ENCODE data around the gene CLMN. TPM values are rescaled to one million over a fixed set of nuclear protein-coding genes. Genes with fewer than 3 reads are reported as not detected.
"Not testable (repeated sequence)": the region's sequence is repeated elsewhere in the genome, so short reads cannot be mapped to it uniquely, and the experiment has no call there.

Gene CLMN
- total RNA-seq, 2 experiments from 2014 or later: 0.27 to 0.67 TPM

DNA sequence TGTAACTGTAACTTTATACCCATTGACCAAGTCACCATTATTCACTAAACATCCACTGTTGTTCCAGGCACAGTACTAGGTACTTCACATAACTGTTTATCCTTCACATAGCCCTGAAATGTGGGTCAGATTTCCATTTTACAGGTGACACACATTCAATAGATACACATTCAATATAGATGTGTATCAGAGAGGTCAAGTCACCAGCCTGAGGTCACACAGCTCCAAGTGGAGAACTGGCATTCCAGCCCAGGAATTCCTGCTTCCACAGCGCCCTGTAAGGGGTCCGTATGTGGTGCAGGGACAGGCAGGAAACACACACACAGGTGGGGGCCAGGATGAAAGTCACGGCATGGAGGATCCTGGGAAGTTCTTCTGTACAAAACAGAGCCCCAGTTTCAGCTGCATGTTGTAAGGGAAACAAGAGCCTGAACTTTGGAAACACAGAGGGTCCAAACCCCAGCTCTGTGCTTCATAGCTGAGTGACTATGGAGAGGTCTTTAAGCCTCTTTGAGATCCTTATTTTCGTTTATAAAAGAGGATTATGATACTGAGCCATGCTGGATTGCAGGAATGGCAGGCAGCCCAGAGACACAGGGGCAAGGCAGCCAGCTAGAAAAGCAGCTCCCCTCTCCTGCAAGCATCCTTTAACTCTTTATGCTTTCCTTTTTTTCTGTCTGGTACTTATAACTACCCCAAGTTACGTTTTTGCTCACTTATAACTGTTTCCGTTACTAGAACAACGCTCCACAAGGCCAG, 112.1 kb downstream of the CLMN start:
- H3K4me3 ChIP-seq (ENCODE audit: low read length): no peak overlapping the region
- H3K4me3 Mint-ChIP-seq: no peak overlapping the region
- ChIA-PET CTCF (no interaction called here), POLR2A (no interaction called here)
- H3K27me3 ChIP-seq (ENCODE audit: control insufficient read depth in 1 of 2, insufficient read depth in 2 of 2, low read length in 2 of 2): no peaks in the 10 kb centered on the region
- H3K27ac ChIP-seq (ENCODE audit: low read depth in 1 of 2, low read length in 2 of 2): no peak overlapping the region
- no peaks in the 10 kb centered on the region for H3K9me3 ChIP-seq (ENCODE audit: control insufficient read depth in 1 of 2, insufficient read depth in 1 of 2, low read length in 2 of 2)
- intact Hi-C loops (cut with DNase I, micrococcal nuclease): no loop called here
- H3K36me3 ChIP-seq (ENCODE audit: insufficient read depth, low read length): no peaks in the 10 kb centered on the region
- H3K4me1 Mint-ChIP-seq (ENCODE audit: low read depth): no peaks in the 10 kb centered on the region
- no peaks in the 10 kb centered on the region for H3K27me3 Mint-ChIP-seq
- TF ChIP-seq, protein P1, sequence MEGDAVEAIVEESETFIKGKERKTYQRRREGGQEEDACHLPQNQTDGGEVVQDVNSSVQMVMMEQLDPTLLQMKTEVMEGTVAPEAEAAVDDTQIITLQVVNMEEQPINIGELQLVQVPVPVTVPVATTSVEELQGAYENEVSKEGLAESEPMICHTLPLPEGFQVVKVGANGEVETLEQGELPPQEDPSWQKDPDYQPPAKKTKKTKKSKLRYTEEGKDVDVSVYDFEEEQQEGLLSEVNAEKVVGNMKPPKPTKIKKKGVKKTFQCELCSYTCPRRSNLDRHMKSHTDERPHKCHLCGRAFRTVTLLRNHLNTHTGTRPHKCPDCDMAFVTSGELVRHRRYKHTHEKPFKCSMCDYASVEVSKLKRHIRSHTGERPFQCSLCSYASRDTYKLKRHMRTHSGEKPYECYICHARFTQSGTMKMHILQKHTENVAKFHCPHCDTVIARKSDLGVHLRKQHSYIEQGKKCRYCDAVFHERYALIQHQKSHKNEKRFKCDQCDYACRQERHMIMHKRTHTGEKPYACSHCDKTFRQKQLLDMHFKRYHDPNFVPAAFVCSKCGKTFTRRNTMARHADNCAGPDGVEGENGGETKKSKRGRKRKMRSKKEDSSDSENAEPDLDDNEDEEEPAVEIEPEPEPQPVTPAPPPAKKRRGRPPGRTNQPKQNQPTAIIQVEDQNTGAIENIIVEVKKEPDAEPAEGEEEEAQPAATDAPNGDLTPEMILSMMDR (IDR thresholded peaks at IDR 0.05): no peak
- H3K4me1 ChIP-seq (ENCODE audit: insufficient read depth, low read length): no peaks in the 10 kb centered on the region
- DNase-seq (no peak), ATAC-seq (ENCODE audit: poor library complexity) (no peak)
- no peaks in the 10 kb centered on the region for H3K36me3 Mint-ChIP-seq (ENCODE audit: low read depth)
- no peaks in the 10 kb centered on the region for H3K9me3 Mint-ChIP-seq
- no peak overlapping the region for H3K27ac Mint-ChIP-seq

DNA sequence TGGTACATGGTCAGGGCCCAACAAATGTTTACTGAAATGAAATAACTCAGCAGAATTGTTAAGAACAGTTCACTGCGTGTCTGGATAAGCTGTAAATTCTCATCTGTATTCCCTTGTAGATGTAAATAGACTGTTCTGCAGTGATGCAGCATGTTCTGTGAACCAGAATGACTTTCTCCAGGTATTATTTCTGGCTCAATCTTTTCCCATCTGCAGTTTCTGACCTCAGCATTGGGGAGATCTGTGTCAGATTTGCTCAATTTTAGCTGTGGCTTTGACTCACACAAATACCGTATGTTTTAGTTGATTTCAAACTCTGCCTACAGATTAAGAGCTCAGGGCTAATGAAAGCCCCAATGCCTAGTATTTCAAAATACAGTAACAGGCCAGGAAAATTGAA, 113.2 kb downstream of the CLMN start:
- no peak overlapping the region for H3K4me3 Mint-ChIP-seq
- Histone ChIP-seq H3K27me3 (ENCODE audit: control insufficient read depth in 1 of 2, insufficient read depth in 2 of 2, low read length in 2 of 2) (no peaks in the 10 kb centered on the region), H3K4me1 (ENCODE audit: insufficient read depth, low read length) (no peaks in the 10 kb centered on the region), H3K27ac (ENCODE audit: low read depth in 1 of 2, low read length in 2 of 2) (no peak overlapping the region), H3K4me3 (ENCODE audit: low read length) (no peak overlapping the region), H3K36me3 (ENCODE audit: insufficient read depth, low read length) (no peaks in the 10 kb centered on the region), H3K9me3 (ENCODE audit: control insufficient read depth in 1 of 2, insufficient read depth in 1 of 2, low read length in 2 of 2) (no peaks in the 10 kb centered on the region)
- H3K27ac Mint-ChIP-seq: no peak overlapping the region
- H3K27me3 Mint-ChIP-seq: no peaks in the 10 kb centered on the region
- H3K9me3 Mint-ChIP-seq: no peaks in the 10 kb centered on the region
- DNase-seq (no peak), ATAC-seq (ENCODE audit: poor library complexity) (no peak)
- H3K36me3 Mint-ChIP-seq (ENCODE audit: low read depth): no peaks in the 10 kb centered on the region
- H3K4me1 Mint-ChIP-seq (ENCODE audit: low read depth): no peaks in the 10 kb centered on the region
- ChIA-PET CTCF (no interaction called here), POLR2A (no interaction called here)
- TF ChIP-seq, protein P1 (IDR thresholded peaks at IDR 0.05): no peak
- intact Hi-C loops (cut with DNase I, micrococcal nuclease): no loop called here

DNA sequence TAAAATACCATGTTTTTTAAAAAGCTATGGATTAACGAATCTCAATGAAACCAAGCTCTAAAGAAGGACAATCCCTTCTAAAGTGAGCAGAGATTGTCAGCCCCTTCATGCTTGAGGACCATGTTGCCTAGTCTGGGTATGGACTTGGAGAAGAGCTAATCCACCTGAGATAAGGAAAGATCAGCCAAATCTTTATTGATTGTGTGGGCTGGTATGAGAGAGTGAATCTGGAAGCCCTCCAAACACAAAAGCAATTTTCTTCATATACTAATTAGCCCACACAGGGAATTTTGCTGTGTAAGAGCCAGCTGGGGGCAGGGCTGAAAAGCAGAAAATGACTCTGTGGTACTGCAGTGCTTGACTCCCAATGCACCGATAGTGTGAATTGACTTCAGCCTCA, 115.0 kb downstream of the CLMN start:
- H3K27ac ChIP-seq (ENCODE audit: low read depth in 1 of 2, low read length in 2 of 2): no peak overlapping the region
- no peaks in the 10 kb centered on the region for H3K4me1 Mint-ChIP-seq (ENCODE audit: low read depth)
- intact Hi-C loops (cut with DNase I, micrococcal nuclease): no loop called here
- TF ChIP-seq, protein P1 (IDR thresholded peaks at IDR 0.05): no peak
- H3K36me3 Mint-ChIP-seq (ENCODE audit: low read depth): no peaks in the 10 kb centered on the region
- H3K27ac Mint-ChIP-seq: no peak overlapping the region
- CTCF ChIA-PET: no interaction called here
- no peak for DNase-seq
- no peak overlapping the region for H3K4me3 ChIP-seq (ENCODE audit: low read length)
- no peaks in the 10 kb centered on the region for H3K27me3 ChIP-seq (ENCODE audit: control insufficient read depth in 1 of 2, insufficient read depth in 2 of 2, low read length in 2 of 2)
- no peak overlapping the region for H3K4me3 Mint-ChIP-seq
- ATAC-seq (ENCODE audit: poor library complexity): no peak
- H3K9me3 ChIP-seq (ENCODE audit: control insufficient read depth in 1 of 2, insufficient read depth in 1 of 2, low read length in 2 of 2): no peaks in the 10 kb centered on the region
- POLR2A ChIA-PET: no interaction called here
- no peaks in the 10 kb centered on the region for H3K27me3 Mint-ChIP-seq
- H3K4me1 ChIP-seq (ENCODE audit: insufficient read depth, low read length): no peaks in the 10 kb centered on the region
- no peaks in the 10 kb centered on the region for H3K36me3 ChIP-seq (ENCODE audit: insufficient read depth, low read length)
- no peaks in the 10 kb centered on the region for H3K9me3 Mint-ChIP-seq

DNA sequence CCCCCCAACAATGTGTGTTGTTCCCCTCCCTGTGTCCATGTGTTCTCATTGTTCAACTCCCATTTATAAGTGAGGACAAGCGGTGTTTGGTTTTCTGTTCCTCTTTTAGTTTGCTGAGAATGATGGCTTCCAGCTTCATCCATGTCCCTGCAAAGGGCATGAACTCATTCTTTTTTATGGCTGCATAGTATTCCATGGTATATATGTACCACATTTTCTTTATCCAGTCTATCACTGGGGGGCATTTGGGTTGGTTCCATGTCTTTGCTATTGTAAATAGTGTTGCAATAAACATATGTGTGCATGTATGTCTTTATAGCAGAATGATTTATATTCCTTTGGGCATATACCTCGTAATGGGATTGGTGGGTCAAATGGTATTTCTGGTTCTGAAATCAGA, 118.0 kb downstream of the CLMN start:
- H3K36me3 Mint-ChIP-seq (ENCODE audit: low read depth); H3K27ac Mint-ChIP-seq; H3K27me3 Mint-ChIP-seq; H3K9me3 Mint-ChIP-seq; H3K9me3 ChIP-seq (ENCODE audit: control insufficient read depth in 1 of 2, insufficient read depth in 1 of 2, low read length in 2 of 2); intact Hi-C loops (cut with DNase I, micrococcal nuclease); H3K4me1 Mint-ChIP-seq (ENCODE audit: low read depth); H3K27ac ChIP-seq (ENCODE audit: low read depth in 1 of 2, low read length in 2 of 2); CTCF ChIA-PET; H3K4me3 ChIP-seq (ENCODE audit: low read length); DNase-seq; ATAC-seq (ENCODE audit: poor library complexity); H3K4me3 Mint-ChIP-seq; H3K4me1 ChIP-seq (ENCODE audit: insufficient read depth, low read length); POLR2A ChIA-PET; H3K27me3 ChIP-seq (ENCODE audit: control insufficient read depth in 1 of 2, insufficient read depth in 2 of 2, low read length in 2 of 2); H3K36me3 ChIP-seq (ENCODE audit: insufficient read depth, low read length): not testable (repeated sequence)
